ENCODE measurements around the gene TMEM60.

Gene TMEM60

GRCh38 chr7:77798394-77799077, at the start of gene TMEM60, which contains the start of gene PHTF2:
Gene TMEM60, minus strand, starts transcription at chr7:77798434. Its CDS starts 4,061 bp downstream, at chr7:77794373.
Gene PHTF2, plus strand, starts transcription at chr7:77798773.
- peak within 1 kb of the TSS; percentile 91 for H2AFZ ChIP-seq (ENCODE audit: low read depth, low read length)
- H3K9ac ChIP-seq (ENCODE audit: low read length): peak within 1 kb of the TSS; percentile 90
- H4K20me1 ChIP-seq (ENCODE audit: insufficient read depth, low read length): peaks cover 21% of the 10 kb centered on the region; the same call in 1 of the 2 replicates
- peaks cover 26% of the 10 kb centered on the region for H3K4me1 ChIP-seq (ENCODE audit: low read length)
- H3K9me3 ChIP-seq (ENCODE audit: insufficient read depth, low read length): no peaks in the 10 kb centered on the region
- no peaks in the 10 kb centered on the region for H3K27me3 ChIP-seq (ENCODE audit: low read depth, low read length)
- H3K79me2 ChIP-seq (ENCODE audit: low read length): peaks cover 47% of the 10 kb centered on the region
- H3K4me3 ChIP-seq (ENCODE audit: low read length): peak within 1 kb of the TSS; percentile 96
- peak within 1 kb of the TSS; percentile 90 for H3K4me2 ChIP-seq (ENCODE audit: low read length)
- peak within 1 kb of the TSS; percentile 65 for H3K27ac ChIP-seq (ENCODE audit: low read length)
- peaks cover 11% of the 10 kb centered on the region for H3K36me3 ChIP-seq (replicated peaks; ENCODE audit: low read depth, low read length)
- TF ChIP-seq EZH2phosphoT487 (IDR thresholded peaks at IDR 0.05; ENCODE audit: low read depth): no peak
- TF ChIP-seq, protein P1, sequence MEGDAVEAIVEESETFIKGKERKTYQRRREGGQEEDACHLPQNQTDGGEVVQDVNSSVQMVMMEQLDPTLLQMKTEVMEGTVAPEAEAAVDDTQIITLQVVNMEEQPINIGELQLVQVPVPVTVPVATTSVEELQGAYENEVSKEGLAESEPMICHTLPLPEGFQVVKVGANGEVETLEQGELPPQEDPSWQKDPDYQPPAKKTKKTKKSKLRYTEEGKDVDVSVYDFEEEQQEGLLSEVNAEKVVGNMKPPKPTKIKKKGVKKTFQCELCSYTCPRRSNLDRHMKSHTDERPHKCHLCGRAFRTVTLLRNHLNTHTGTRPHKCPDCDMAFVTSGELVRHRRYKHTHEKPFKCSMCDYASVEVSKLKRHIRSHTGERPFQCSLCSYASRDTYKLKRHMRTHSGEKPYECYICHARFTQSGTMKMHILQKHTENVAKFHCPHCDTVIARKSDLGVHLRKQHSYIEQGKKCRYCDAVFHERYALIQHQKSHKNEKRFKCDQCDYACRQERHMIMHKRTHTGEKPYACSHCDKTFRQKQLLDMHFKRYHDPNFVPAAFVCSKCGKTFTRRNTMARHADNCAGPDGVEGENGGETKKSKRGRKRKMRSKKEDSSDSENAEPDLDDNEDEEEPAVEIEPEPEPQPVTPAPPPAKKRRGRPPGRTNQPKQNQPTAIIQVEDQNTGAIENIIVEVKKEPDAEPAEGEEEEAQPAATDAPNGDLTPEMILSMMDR (IDR thresholded peaks at IDR 0.05; ENCODE audit: low read depth, low read length): peak; percentile 49

- no peak overlapping the region for H3K27ac ChIP-seq (ENCODE audit: low read length)
- H3K27me3 ChIP-seq (ENCODE audit: low read depth, low read length): no peaks in the 10 kb centered on the region
- H3K4me1 ChIP-seq (ENCODE audit: low read length): no peaks in the 10 kb centered on the region
- TF ChIP-seq, protein P1 (IDR thresholded peaks at IDR 0.05; ENCODE audit: low read depth, low read length): no peak
- TF ChIP-seq EZH2phosphoT487 (IDR thresholded peaks at IDR 0.05; ENCODE audit: low read depth): no peak
- H3K9ac ChIP-seq (ENCODE audit: low read length): no peak overlapping the region
- H3K4me2 ChIP-seq (ENCODE audit: low read length): no peak overlapping the region
- no peak overlapping the region for H3K4me3 ChIP-seq (ENCODE audit: low read length)
- H3K79me2 ChIP-seq (ENCODE audit: low read length): no peaks in the 10 kb centered on the region
- no peak overlapping the region for H2AFZ ChIP-seq (ENCODE audit: low read depth, low read length)
- H3K9me3 ChIP-seq (ENCODE audit: insufficient read depth, low read length): no peaks in the 10 kb centered on the region
- no peaks in the 10 kb centered on the region for H3K36me3 ChIP-seq (replicated peaks; ENCODE audit: low read depth, low read length)
- no peaks in the 10 kb centered on the region for H4K20me1 ChIP-seq (ENCODE audit: insufficient read depth, low read length)
Measured at GRCh38 chr7:77846317-77847092, 48.3 kb upstream of the TMEM60 start.

GRCh38 chr7:77843194-77843593, 45.0 kb upstream of the TMEM60 start:
- Histone ChIP-seq H3K4me2 (ENCODE audit: low read length) (no peak overlapping the region), H3K4me3 (ENCODE audit: low read length) (no peak overlapping the region), H3K4me1 (ENCODE audit: low read length) (no peaks in the 10 kb centered on the region), H3K79me2 (ENCODE audit: low read length) (peaks cover 4% of the 10 kb centered on the region; the same call in 1 of the 2 replicates), H3K9me3 (ENCODE audit: insufficient read depth, low read length) (no peaks in the 10 kb centered on the region), H3K9ac (ENCODE audit: low read length) (no peak overlapping the region), H3K27me3 (ENCODE audit: low read depth, low read length) (no peaks in the 10 kb centered on the region), H4K20me1 (ENCODE audit: insufficient read depth, low read length) (no peaks in the 10 kb centered on the region), H3K36me3 (replicated peaks; ENCODE audit: low read depth, low read length) (no peaks in the 10 kb centered on the region), H2AFZ (ENCODE audit: low read depth, low read length) (no peak overlapping the region), H3K27ac (ENCODE audit: low read length) (no peak overlapping the region)
- TF ChIP-seq, protein P1 (IDR thresholded peaks at IDR 0.05; ENCODE audit: low read depth, low read length): no peak
- TF ChIP-seq EZH2phosphoT487 (IDR thresholded peaks at IDR 0.05; ENCODE audit: low read depth): no peak

DNA sequence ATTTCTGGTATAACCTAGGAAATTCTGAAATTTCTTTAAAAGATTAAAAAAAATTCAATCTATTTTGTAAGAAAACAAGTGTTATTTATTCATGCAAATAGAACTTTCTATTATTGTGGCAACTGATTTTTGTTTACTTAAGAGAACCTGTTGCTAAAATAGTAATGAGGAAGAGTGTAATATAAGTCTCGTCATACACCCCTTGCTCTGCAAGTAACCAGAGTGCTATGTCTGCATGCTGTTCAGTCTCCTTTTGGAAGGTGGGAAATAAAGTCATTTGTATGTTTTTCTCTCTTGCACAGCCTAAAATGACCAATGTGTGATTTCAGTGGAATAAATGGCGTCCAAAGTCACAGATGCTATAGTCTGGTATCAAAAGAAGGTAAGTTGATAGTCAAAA, 41.7 kb upstream of the TMEM60 start:
- Histone ChIP-seq H3K4me3 (ENCODE audit: low read length) (no peak overlapping the region), H2AFZ (ENCODE audit: low read depth, low read length) (no peak overlapping the region), H3K27me3 (ENCODE audit: low read depth, low read length) (no peaks in the 10 kb centered on the region), H3K4me2 (ENCODE audit: low read length) (no peak overlapping the region), H3K4me1 (ENCODE audit: low read length) (no peaks in the 10 kb centered on the region), H3K27ac (ENCODE audit: low read length) (no peak overlapping the region), H3K79me2 (ENCODE audit: low read length) (peaks cover 4% of the 10 kb centered on the region; the same call in 1 of the 2 replicates), H3K36me3 (replicated peaks; ENCODE audit: low read depth, low read length) (no peaks in the 10 kb centered on the region), H3K9ac (ENCODE audit: low read length) (no peak overlapping the region), H3K9me3 (ENCODE audit: insufficient read depth, low read length) (no peaks in the 10 kb centered on the region), H4K20me1 (ENCODE audit: insufficient read depth, low read length) (no peaks in the 10 kb centered on the region)
- no peak for TF ChIP-seq EZH2phosphoT487 (IDR thresholded peaks at IDR 0.05; ENCODE audit: low read depth)
- TF ChIP-seq, protein P1 (IDR thresholded peaks at IDR 0.05; ENCODE audit: low read depth, low read length): no peak

All from OCI-LY3 (cell line).